Activated CD8-positive, alpha-beta T cell treated with anti-CD3 and anti-CD28 coated beads, Interleukin-2, amount 10 ng/mL, durations not matched to agents 7 days and 5 days (primary cell): ENCODE measurements around the gene GLDN. TPM values are rescaled to one million over a fixed set of nuclear protein-coding genes. Genes with fewer than 3 reads are reported as not detected.

ENCODE experiments used
- ATAC-seq: fragments of 150-1000 bp; cut with Tn5 transposase; one replicate; pipeline ENCODE4 v1.10.0; 2021; ENCODE audit warnings: moderate library complexity
- CTCF ChIA-PET: fragments of 350-600 bp; sonication (Branson Sonifier 250); formaldehyde crosslinking; loops from one replicate; lab custom pipeline; 2021; ENCODE audit warnings: antibody characterized with exemption; lab: Charles Lee
- POLR2A ChIA-PET: fragments of 350-600 bp; sonication (Branson Sonifier 250); formaldehyde crosslinking; loops from one replicate; lab custom pipeline; 2021; ENCODE audit warnings: antibody characterized with exemption; lab: Charles Lee
- DNase-seq: peaks from one replicate; pipeline ENCODE4 v3.0.0-alpha.2; 2020
- H3K27ac Mint-ChIP-seq: one replicate; pipeline ENCODE4 v1.8.0; 2021; ENCODE audit warnings: mild to moderate bottlenecking, mixed read lengths
- H3K27me3 Mint-ChIP-seq: one replicate; pipeline ENCODE4 v1.8.0; 2021; ENCODE audit warnings: low read depth, mixed read lengths
- H3K36me3 Mint-ChIP-seq: one replicate; pipeline ENCODE4 v1.8.0; 2021; ENCODE audit warnings: low read depth, mixed read lengths
- H3K4me1 Mint-ChIP-seq: one replicate; pipeline ENCODE4 v1.8.0; 2021; ENCODE audit warnings: low read depth, mixed read lengths
- H3K4me3 Mint-ChIP-seq: one replicate; pipeline ENCODE4 v1.8.0; 2021; ENCODE audit warnings: mild to moderate bottlenecking, mixed read lengths
- H3K9me3 Mint-ChIP-seq: one replicate; pipeline ENCODE4 v1.8.0; 2022; ENCODE audit warnings: mixed read lengths; ENCODE audit not compliant: insufficient read depth
- total RNA-seq, 2 experiments: library from RNA; stranded (reverse); gene quantifications; one replicate each; pipeline ENCODE4 v1.2.3, GENCODE V29; 2021

GLDN gene
- total RNA-seq, 2 experiments from 2014 or later: not detected

- CTCF ChIA-PET: no interaction called here
Measured at GRCh38 chr15:51367322-51367976, 26.0 kb downstream of the GLDN start.

DNA sequence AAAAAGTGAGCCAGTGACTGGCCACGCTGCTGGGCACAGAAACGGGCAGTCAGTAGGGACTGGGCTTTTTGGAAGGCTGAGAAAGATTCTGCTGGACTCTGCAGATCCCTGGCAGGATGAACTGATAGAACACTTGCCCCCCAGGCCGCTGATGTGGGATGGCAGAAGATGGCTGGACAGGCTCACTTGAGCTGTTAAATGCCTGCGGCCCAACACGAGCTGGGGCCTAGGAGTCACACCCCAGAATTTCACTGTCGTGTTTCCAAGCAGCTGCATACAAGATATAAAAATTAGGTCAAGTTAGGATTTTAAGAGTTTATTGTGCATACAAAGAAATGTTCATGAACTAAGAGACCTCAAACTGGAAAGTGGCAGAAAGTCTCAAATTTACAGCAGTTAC lies 26.9 kb downstream of the GLDN start:
- ChIA-PET CTCF (interaction anchor here (1.9 kb wide), 1 partner anchor 13 kb away, joined by 9 read pairs; no protein-coding TSS in a partner anchor), POLR2A (no interaction called here)
- Mint-ChIP-seq H3K4me1 (no peaks in the 10 kb centered on the region), H3K27me3 (no peaks in the 10 kb centered on the region), H3K36me3 (no peaks in the 10 kb centered on the region), H3K4me3 (no peak overlapping the region), H3K9me3 (no peaks in the 10 kb centered on the region), H3K27ac (no peak overlapping the region)
- DNase-seq (no peak), ATAC-seq (no peak)

More at GRCh38 chr15:51367322-51367976, 26.0 kb downstream of the GLDN start:
- Mint-ChIP-seq H3K4me1 (no peaks in the 10 kb centered on the region), H3K4me3 (no peak overlapping the region), H3K9me3 (no peaks in the 10 kb centered on the region), H3K36me3 (no peaks in the 10 kb centered on the region), H3K27ac (no peak overlapping the region), H3K27me3 (no peaks in the 10 kb centered on the region)
- DNase-seq (no peak), ATAC-seq (no peak)
- POLR2A ChIA-PET: no interaction called here

DNA sequence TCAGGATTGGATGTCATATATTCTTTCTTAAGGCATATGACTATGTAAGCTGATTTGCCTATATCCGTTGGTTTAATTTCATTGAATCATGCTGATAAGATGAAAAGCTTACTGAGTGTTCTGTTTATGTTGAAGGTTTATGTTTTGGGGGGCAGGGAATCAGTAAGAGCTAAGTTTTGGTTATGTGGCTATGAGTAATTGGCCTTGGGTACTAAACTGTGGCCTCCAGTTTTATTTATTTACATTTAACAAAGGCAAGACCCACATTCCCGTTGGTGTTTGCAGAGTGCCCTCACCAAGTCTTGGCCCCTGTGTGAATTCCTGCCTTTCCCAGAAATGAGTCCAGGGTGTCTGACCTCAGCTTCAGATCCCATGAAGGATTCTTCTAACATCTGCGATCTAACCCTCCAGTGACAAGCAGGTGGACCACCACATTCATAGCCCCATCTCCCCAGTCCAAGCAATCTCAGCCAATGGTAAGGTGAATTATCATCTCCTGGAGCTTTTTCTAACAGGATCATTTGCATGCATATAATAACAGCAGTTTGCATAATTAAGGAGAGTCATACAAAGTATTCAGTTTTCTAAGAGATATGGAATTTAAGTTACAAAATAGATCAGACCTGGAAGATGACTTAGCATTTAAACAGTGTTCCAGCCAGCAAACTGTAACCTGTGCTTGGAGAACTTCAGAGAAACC lies 27.4 kb downstream of the GLDN start:
- Mint-ChIP-seq H3K27me3 (no peaks in the 10 kb centered on the region), H3K4me3 (no peak overlapping the region), H3K4me1 (no peaks in the 10 kb centered on the region), H3K36me3 (no peaks in the 10 kb centered on the region), H3K27ac (no peak overlapping the region), H3K9me3 (no peaks in the 10 kb centered on the region)
- CTCF ChIA-PET: interaction anchor here (1.5 to 1.9 kb wide), 2 partner anchors 12 to 206 kb away, joined by 4 to 9 read pairs; no protein-coding TSS in a partner anchor
- ATAC-seq: no peak
- POLR2A ChIA-PET: no interaction called here
- DNase-seq: no peak

GRCh38 chr15:51369451-51369761 lies 28.0 kb downstream of the GLDN start:
- Mint-ChIP-seq H3K27ac (no peak overlapping the region), H3K4me3 (no peak overlapping the region), H3K4me1 (no peaks in the 10 kb centered on the region), H3K36me3 (no peaks in the 10 kb centered on the region), H3K27me3 (no peaks in the 10 kb centered on the region), H3K9me3 (no peaks in the 10 kb centered on the region)
- ChIA-PET POLR2A (no interaction called here), CTCF (interaction anchor here (1.5 to 1.9 kb wide), 2 partner anchors 12 to 206 kb away, joined by 4 to 9 read pairs; no protein-coding TSS in a partner anchor)
- DNase-seq (no peak), ATAC-seq (no peak)

DNA sequence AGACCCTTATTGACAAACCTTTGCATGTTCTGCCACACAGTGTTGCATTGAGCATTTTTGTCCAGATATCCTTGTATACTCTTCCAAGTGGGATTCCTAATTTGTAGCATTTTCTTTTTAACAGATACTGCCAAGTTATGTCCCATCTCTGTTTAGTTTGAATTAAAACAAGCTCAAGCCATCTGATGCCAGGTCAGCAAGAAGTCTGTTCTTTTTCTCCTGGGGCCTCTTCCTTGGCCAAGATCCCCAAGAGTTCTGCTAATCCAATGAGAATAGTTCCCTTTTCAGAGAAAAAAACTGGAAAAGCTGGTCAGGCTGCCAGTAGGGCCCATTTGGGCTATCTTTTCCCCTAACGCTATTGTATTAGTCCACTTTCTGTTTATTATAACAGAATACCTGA lies 29.8 kb downstream of the GLDN start:
- POLR2A ChIA-PET: no interaction called here
- DNase-seq (no peak), ATAC-seq (no peak)
- CTCF ChIA-PET: no interaction called here
- H3K9me3 Mint-ChIP-seq: no peaks in the 10 kb centered on the region
- H3K27me3 Mint-ChIP-seq: no peaks in the 10 kb centered on the region
- no peak overlapping the region for H3K27ac Mint-ChIP-seq
- H3K4me3 Mint-ChIP-seq: no peak overlapping the region
- H3K36me3 Mint-ChIP-seq: no peaks in the 10 kb centered on the region
- no peaks in the 10 kb centered on the region for H3K4me1 Mint-ChIP-seq

GRCh38 chr15:51374131-51374530 lies 32.7 kb downstream of the GLDN start:
- Mint-ChIP-seq H3K9me3 (no peaks in the 10 kb centered on the region), H3K27me3 (no peaks in the 10 kb centered on the region), H3K4me3 (no peak overlapping the region), H3K27ac (no peak overlapping the region), H3K4me1 (no peaks in the 10 kb centered on the region), H3K36me3 (no peaks in the 10 kb centered on the region)
- ATAC-seq (no peak), DNase-seq (no peak)
- ChIA-PET CTCF (no interaction called here), POLR2A (no interaction called here)

GRCh38 chr15:51375966-51376640 lies 34.6 kb downstream of the GLDN start:
- no peaks in the 10 kb centered on the region for H3K36me3 Mint-ChIP-seq
- ChIA-PET POLR2A (no interaction called here), CTCF (interaction anchor here (1.1 kb wide), 1 partner anchor 213 kb away, joined by 5 read pairs; no protein-coding TSS in a partner anchor)
- DNase-seq (no peak), ATAC-seq (no peak)
- H3K27me3 Mint-ChIP-seq: peaks cover under 1% of the 10 kb centered on the region
- no peaks in the 10 kb centered on the region for H3K4me1 Mint-ChIP-seq
- no peak overlapping the region for H3K4me3 Mint-ChIP-seq
- no peak overlapping the region for H3K27ac Mint-ChIP-seq
- H3K9me3 Mint-ChIP-seq: no peaks in the 10 kb centered on the region

- ATAC-seq (no peak), DNase-seq (no peak)
- Mint-ChIP-seq H3K4me3 (no peak overlapping the region), H3K9me3 (no peaks in the 10 kb centered on the region), H3K27ac (no peak overlapping the region), H3K27me3 (peaks cover 3% of the 10 kb centered on the region), H3K4me1 (no peaks in the 10 kb centered on the region), H3K36me3 (no peaks in the 10 kb centered on the region)
- CTCF ChIA-PET: interaction anchor here (1.1 to 6.2 kb wide), 2 partner anchors 214 kb away, joined by 5 to 47 read pairs; no protein-coding TSS in a partner anchor
- POLR2A ChIA-PET: no interaction called here
Measured at GRCh38 chr15:51377038-51377786, 35.8 kb downstream of the GLDN start.

- H3K27me3 Mint-ChIP-seq: peaks cover 3% of the 10 kb centered on the region
- ChIA-PET POLR2A (no interaction called here), CTCF (interaction anchor here (6.2 kb wide), 1 partner anchor 215 kb away, joined by 47 read pairs; no protein-coding TSS in a partner anchor)
- H3K4me3 Mint-ChIP-seq: no peak overlapping the region
- no peak overlapping the region for H3K27ac Mint-ChIP-seq
- no peak for ATAC-seq
- H3K36me3 Mint-ChIP-seq: no peaks in the 10 kb centered on the region
- no peaks in the 10 kb centered on the region for H3K4me1 Mint-ChIP-seq
- no peak for DNase-seq
- no peaks in the 10 kb centered on the region for H3K9me3 Mint-ChIP-seq
Measured at GRCh38 chr15:51378406-51378805, 37.0 kb downstream of the GLDN start.

GRCh38 chr15:51379390-51379789 lies 37.9 kb downstream of the GLDN start:
- CTCF ChIA-PET: interaction anchor here (6.2 kb wide), 1 partner anchor 216 kb away, joined by 47 read pairs; no protein-coding TSS in a partner anchor
- no peak for ATAC-seq
- POLR2A ChIA-PET: no interaction called here

DNA sequence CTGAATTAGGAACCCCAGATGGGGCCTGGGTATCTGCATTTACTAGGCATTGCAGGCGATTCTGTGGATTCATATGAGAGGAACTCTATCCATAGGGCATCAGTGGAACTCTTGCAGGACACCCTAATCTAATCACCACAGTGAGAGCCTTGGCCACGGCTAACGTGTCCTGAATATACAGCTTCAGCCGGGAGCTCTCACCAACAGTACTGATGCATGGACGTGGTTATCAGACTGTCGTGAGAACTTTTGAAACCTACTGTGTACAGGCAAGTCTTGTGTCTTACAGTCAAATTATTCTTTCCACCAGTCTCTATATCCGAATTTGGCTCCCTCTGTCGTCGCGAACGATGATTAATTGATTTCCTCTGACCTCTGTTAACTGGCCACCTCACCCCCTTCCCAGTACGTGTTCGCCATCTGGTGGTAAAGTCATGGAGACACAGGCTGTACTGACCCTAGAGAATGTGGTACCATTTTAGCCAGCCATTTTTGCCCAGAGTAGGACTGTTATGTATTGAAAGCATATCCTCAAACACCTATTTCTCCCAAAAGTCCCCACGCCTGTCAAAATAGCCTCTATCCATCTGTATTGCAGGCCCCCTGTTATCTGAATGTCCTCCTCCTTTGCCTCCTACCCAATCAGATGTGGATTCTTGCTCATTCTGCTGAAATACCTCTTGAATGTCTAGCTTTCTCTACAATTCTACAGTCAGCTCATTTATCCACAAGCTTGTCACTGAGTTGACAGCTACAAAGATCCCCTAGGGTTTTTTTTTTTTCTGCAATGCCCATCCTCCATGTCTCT lies 39.7 kb downstream of the GLDN start:
- ATAC-seq: peak; percentile 82
- ChIA-PET CTCF (interaction anchor here (1.1 to 6.2 kb wide), 6 partner anchors 9 to 218 kb away, joined by 3 to 47 read pairs (median 4); no protein-coding TSS in a partner anchor), POLR2A (no interaction called here)
- DNase-seq: peak; percentile 48
- H3K36me3 Mint-ChIP-seq: no peaks in the 10 kb centered on the region
- peaks cover 3% of the 10 kb centered on the region for H3K27me3 Mint-ChIP-seq
- H3K27ac Mint-ChIP-seq: no peak overlapping the region
- no peak overlapping the region for H3K4me3 Mint-ChIP-seq
- no peaks in the 10 kb centered on the region for H3K4me1 Mint-ChIP-seq
- no peaks in the 10 kb centered on the region for H3K9me3 Mint-ChIP-seq

More at GRCh38 chr15:51379390-51379789, 37.9 kb downstream of the GLDN start:
- H3K4me3 Mint-ChIP-seq: no peak overlapping the region
- no peaks in the 10 kb centered on the region for H3K9me3 Mint-ChIP-seq
- no peaks in the 10 kb centered on the region for H3K4me1 Mint-ChIP-seq
- H3K27me3 Mint-ChIP-seq: peaks cover 3% of the 10 kb centered on the region
- H3K36me3 Mint-ChIP-seq: no peaks in the 10 kb centered on the region
- no peak overlapping the region for H3K27ac Mint-ChIP-seq
- DNase-seq: no peak
